HepG2 (cell line): ENCODE results near the gene ATAD1. TPM values are rescaled to one million over a fixed set of nuclear protein-coding genes. Genes with fewer than 3 reads are reported as not detected.

Experiments used
- ATAC-seq: fragments of 200-7000 bp; cut with Tn5 transposase; 3 replicates; pipeline ENCODE4 v1.9.1; 2020; ENCODE audit warnings: mild to moderate bottlenecking, moderate library complexity
- BruUV-seq: library from RNA; stranded (reverse); fragments of 400-500 nt; replicated peaks from 2 replicates; lab custom pipeline; 2021; lab: Mats Ljungman, UMichigan
- CTCF ChIA-PET: fragments of 300-600 bp; formaldehyde crosslinking; extraction: SDS; loops from one replicate; lab custom pipeline; 2021; ENCODE audit warnings: low total read pairs, inconsistent platforms, low intra/inter-chr PET ratio; lab: Yijun Ruan, JAX
- POLR2A ChIA-PET: fragments of 350-600 bp; sonication (Branson Sonifier 250); formaldehyde crosslinking; loops from one replicate; lab custom pipeline; 2020; ENCODE audit warnings: antibody characterized with exemption, inconsistent platforms; lab: Yijun Ruan, JAX
- DNase-seq: peaks from one replicate; pipeline ENCODE4 v3.0.0-alpha.2; 2015; ENCODE audit warnings: low spot score
- FAIRE-seq: peaks from 3 replicates; lab custom pipeline; 2011; peaks lifted over from hg19 to GRCh38; lab: Jason Lieb, UNC
- H2AFZ ChIP-seq: one replicate; pipeline ENCODE4 v1.6.1; 2011; ENCODE audit warnings: low read length, inconsistent platforms
- H3K27ac ChIP-seq: fragments of 300-600 bp; 3 replicates; pipeline ENCODE4 v1.8.0; 2011; ENCODE audit warnings: mixed run types, mild to moderate bottlenecking, mixed read lengths, low read length, inconsistent platforms; ENCODE audit not compliant: insufficient read depth; ENCODE audit errors: extremely low read length
- H3K27me3 ChIP-seq, 2 experiments: fragments of 200-600 bp in 1 of 2; 2 replicates in 1 of 2; 3 replicates in 1 of 2; pipeline versions ENCODE4 v1.6.0 to v1.8.0; 2011; ENCODE audit warnings: low read length in 2 of 2, mild to moderate bottlenecking in 2 of 2, moderate library complexity in 2 of 2, inconsistent platforms in 1 of 2; ENCODE audit not compliant: insufficient read depth in 2 of 2, control insufficient read depth in 1 of 2
- H3K36me3 ChIP-seq, 2 experiments: fragments of 200-600 bp in 1 of 2; replicated peaks in 1 of 2; 2 replicates in 1 of 2; 3 replicates in 1 of 2; pipeline versions ENCODE4 v1.5.1 to v1.8.0; 2011; ENCODE audit warnings: low read length in 2 of 2, inconsistent platforms in 1 of 2; ENCODE audit not compliant: insufficient read depth in 2 of 2, control insufficient read depth in 1 of 2
- H3K4me1 ChIP-seq: 2 replicates; pipeline ENCODE4 v1.5.1; 2012; ENCODE audit warnings: low read length, inconsistent platforms; ENCODE audit not compliant: insufficient read depth
- H3K4me2 ChIP-seq: 2 replicates; pipeline ENCODE4 v1.6.0; 2011; ENCODE audit warnings: low read depth, low read length, inconsistent platforms
- H3K4me3 ChIP-seq, 3 experiments: fragments of 200-600 bp in 1 of 3; sonication (generic), shearing (Covaris generic) in 1 of 3; replicated peaks in 1 of 3; 2 replicates each; pipeline ENCODE4 v1.5.1; 2011 to 2016; ENCODE audit warnings: low read length in 3 of 3, inconsistent platforms in 2 of 3, low read depth in 2 of 3, mild to moderate bottlenecking in 2 of 3, control low read depth in 1 of 3, mixed read lengths in 1 of 3; ENCODE audit not compliant: insufficient read depth in 1 of 3
- H3K79me2 ChIP-seq: one replicate; pipeline ENCODE4 v1.6.1; 2011; ENCODE audit warnings: low read length, inconsistent platforms; ENCODE audit not compliant: insufficient read depth
- H3K9ac ChIP-seq: 2 replicates; pipeline ENCODE4 v1.6.0; 2011; ENCODE audit warnings: mild to moderate bottlenecking, low read depth, low read length, inconsistent platforms; ENCODE audit not compliant: insufficient read depth
- H3K9me3 ChIP-seq: 2 replicates; pipeline ENCODE4 v1.5.1; 2012; ENCODE audit warnings: mild to moderate bottlenecking, low read length
- H4K20me1 ChIP-seq: 2 replicates; pipeline ENCODE4 v1.6.0; 2011; ENCODE audit warnings: inconsistent platforms, mild to moderate bottlenecking, low read length, moderate library complexity; ENCODE audit not compliant: insufficient read depth
- AKAP8 ChIP-seq: sonication (generic); formaldehyde crosslinking; IDR thresholded peaks from 2 replicates; pipeline ENCODE4 v1.5.1; 2020; ENCODE audit warnings: mild to moderate bottlenecking, missing genetic modification reagents
- ARHGAP35 ChIP-seq: sonication (generic); formaldehyde crosslinking; IDR thresholded peaks from 2 replicates; pipeline ENCODE4 v1.9.0; 2022; ENCODE audit warnings: mild to moderate bottlenecking, inconsistent platforms, moderate library complexity, missing genetic modification reagents, borderline replicate concordance
- KDM2A ChIP-seq: sonication (generic); formaldehyde crosslinking; IDR thresholded peaks from 2 replicates; pipeline ENCODE4 v1.4.0; 2020; ENCODE audit warnings: low read depth, missing genetic modification reagents, borderline replicate concordance
- MEIS2 ChIP-seq: sonication (generic); formaldehyde crosslinking; IDR thresholded peaks from 2 replicates; pipeline ENCODE4 v1.9.0; 2021; ENCODE audit warnings: mild to moderate bottlenecking, missing genetic modification reagents
- NBN ChIP-seq: fragments of 450-650 bp; conservative IDR thresholded peaks from 2 replicates; pipeline ENCODE4 v1.6.1; 2017
- NFKBIZ ChIP-seq: IDR thresholded peaks from 2 replicates; pipeline ENCODE4 v1.6.1; 2018; ENCODE audit warnings: missing genetic modification reagents, missing compliant biosample characterization
- POGK ChIP-seq: sonication (generic); formaldehyde crosslinking; conservative IDR thresholded peaks from 2 replicates; pipeline ENCODE4 v1.8.0; 2022; ENCODE audit warnings: mild to moderate bottlenecking, moderate library complexity, missing genetic modification reagents
- POLR2A ChIP-seq, 2 experiments: IDR thresholded peaks; 2 replicates each; pipeline ENCODE4 v1.6.1; 2011; ENCODE audit warnings: low read depth in 2 of 2, low read length in 2 of 2, mild to moderate bottlenecking in 1 of 2, moderate library complexity in 1 of 2; ENCODE audit not compliant: insufficient read depth in 1 of 2
- SAP130 ChIP-seq: IDR thresholded peaks from 2 replicates; pipeline ENCODE4 v1.6.1; 2016; ENCODE audit warnings: low read depth
- TBX3 ChIP-seq: fragments of 450-650 bp; IDR thresholded peaks from 2 replicates; pipeline ENCODE4 v1.6.1; 2017; ENCODE audit warnings: antibody characterized with exemption, mild to moderate bottlenecking, inconsistent platforms, borderline replicate concordance
- ZBTB43 ChIP-seq: sonication (generic); formaldehyde crosslinking; conservative IDR thresholded peaks from 2 replicates; pipeline ENCODE4 v1.4.0; 2020; ENCODE audit warnings: missing genetic modification reagents
- ZBTB8A ChIP-seq: sonication (generic); formaldehyde crosslinking; IDR thresholded peaks from 2 replicates; pipeline ENCODE4 v1.4.0; 2020; ENCODE audit warnings: mild to moderate bottlenecking, low read depth, missing genetic modification reagents, borderline replicate concordance
- ZNF33A ChIP-seq: sonication (generic); formaldehyde crosslinking; IDR thresholded peaks from 2 replicates; pipeline ENCODE4 v1.5.1; 2020; ENCODE audit warnings: missing genetic modification reagents, mild to moderate bottlenecking, moderate library complexity, borderline replicate concordance
- ZNF574 ChIP-seq: sonication (generic); formaldehyde crosslinking; IDR thresholded peaks from 2 replicates; pipeline ENCODE4 v1.4.0; 2020; ENCODE audit warnings: missing genetic modification reagents
- WGBS: methylation state at CpG from one replicate; pipeline ENCODE4 v1.1.6; 2017; ENCODE audit warnings: low lambda C conversion rate; 5-methylcytosine and 5-hydroxymethylcytosine counted together
- in situ Hi-C: cut with HindIII; loops from 2 replicates; pipeline ENCODE4 v1.10.0; 2017; ENCODE audit warnings: low pct_unique_long_range_greater_than_20kb; ENCODE audit not compliant: extremely low pct_ligation_motif_present
- intact Hi-C: fragments of 100-400 bp; cut with micrococcal nuclease; formaldehyde crosslinking; loops from one replicate; pipeline ENCODE4 v1.10.0; 2022; ENCODE audit not compliant: unreplicated experiment
- polyA plus RNA-seq, 8 experiments: library from polyadenylated mRNA; depleted of rRNA in 3 of 8; stranded (reverse) in 7 of 8; unstranded in 1 of 8; fragments of >200 nt; fragmentation: Illumina TruSeq in 4 of 8; extraction: Trizol in 4 of 8; gene quantifications; 2 replicates each; pipeline versions ENCODE4 v1.2.1 to v1.2.3, GENCODE V29; 2011 to 2016; ENCODE audit warnings: low read depth in 4 of 8, missing spikeins in 1 of 8, mixed read lengths in 1 of 8; ENCODE audit not compliant: insufficient read depth in 1 of 8
- total RNA-seq, 5 experiments: library from RNA; depleted of rRNA; stranded (reverse); fragments of >200 nt; fragmentation: Illumina TruSeq; extraction: Trizol; gene quantifications; 2 replicates each; pipeline ENCODE4 v1.2.3, GENCODE V29; 2016; ENCODE audit warnings: low read depth in 1 of 5

ATAD1 gene
- total and polyA plus RNA-seq, 2 of the 13 experiments (the other 11 are each of a cell fraction or from before 2014, with no cell fraction given), result 14.9 to 28.2 TPM

GRCh38 chr10:87729940-87730339 is 88.1 kb downstream of the ATAD1 start:
- CTCF ChIA-PET, result no interaction called here
- H3K9ac ChIP-seq, result no peak overlapping the region
- H2AFZ ChIP-seq, result no peak overlapping the region
- in situ Hi-C loops (no loop called here), intact Hi-C loops (no loop called here)
- H3K27ac ChIP-seq, result no peak overlapping the region
- H3K9me3 ChIP-seq, result no peaks in the 10 kb centered on the region
- ATAC-seq (no peak), DNase-seq (no peak), FAIRE-seq (no peak)
- 79% methylated on average over 6 of the region's 6 CpGs for WGBS
- H3K79me2 ChIP-seq, result no peaks in the 10 kb centered on the region
- no peaks in the 10 kb centered on the region for H3K36me3 ChIP-seq
- no peak overlapping the region for H3K4me2 ChIP-seq
- no peaks in the 10 kb centered on the region for H3K27me3 ChIP-seq
- no peaks in the 10 kb centered on the region for H3K4me1 ChIP-seq
- no peaks in the 10 kb centered on the region for H4K20me1 ChIP-seq
- POLR2A ChIA-PET, result no interaction called here
- TF ChIP-seq TBX3 (no peak), POGK (CRISPR knock-in tag) (no peak), NFKBIZ (no peak), ZNF574 (CRISPR knock-in tag) (no peak), ZBTB8A (CRISPR knock-in tag) (no peak), KDM2A (no peak), ZNF33A (CRISPR knock-in tag) (no peak), MEIS2 (no peak), SAP130 (CRISPR knock-in tag) (no peak), ZBTB43 (CRISPR knock-in tag) (no peak), NBN (no peak), AKAP8 (CRISPR knock-in tag) (no peak), POLR2A (IDR thresholded peaks at IDR 0.05; ENCODE audit: insufficient read depth in 1 of 2, low read depth in 2 of 2, low read length in 2 of 2) (no peak), ARHGAP35 (CRISPR knock-in tag) (no peak)
- H3K4me3 ChIP-seq, result no peak overlapping the region
- no TSS peak for BruUV-seq
